Measurements from ENCODE around the gene CARHSP1.

DNA sequence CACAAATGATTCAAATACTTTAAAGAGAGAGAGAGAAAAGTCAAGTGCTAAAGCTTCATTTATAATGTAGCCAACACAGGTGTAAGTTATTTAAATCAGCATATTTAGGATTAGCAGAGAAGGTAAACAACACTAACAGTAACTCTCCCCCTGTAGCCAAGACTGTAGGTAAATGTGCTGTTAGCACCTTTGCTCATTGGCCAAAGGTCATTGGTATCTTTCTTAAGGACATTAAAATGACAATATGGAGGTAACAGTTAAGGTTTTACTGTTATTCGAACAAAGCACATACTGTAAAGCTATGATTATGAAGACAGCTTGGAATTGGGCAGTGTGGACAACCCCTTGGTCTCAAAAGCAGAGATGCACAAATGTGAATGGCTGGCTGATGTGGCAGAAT lies 42.0 kb upstream of the CARHSP1 start:
- TF ChIP-seq FOXA1 (IDR thresholded peaks at IDR 0.05), result no peak
- no peak for TF ChIP-seq ARNT (IDR thresholded peaks at IDR 0.05)
- no peak for TF ChIP-seq FOXM1 (IDR thresholded peaks at IDR 0.05; ENCODE audit: borderline replicate concordance)
- TF ChIP-seq SP1 (IDR thresholded peaks at IDR 0.05), result no peak
- no peak for TF ChIP-seq LEF1 (IDR thresholded peaks at IDR 0.05; ENCODE audit: borderline replicate concordance)
- no peak for TF ChIP-seq NFRKB (IDR thresholded peaks at IDR 0.05)
- TF ChIP-seq ELF4 (IDR thresholded peaks at IDR 0.05), result no peak
- TF ChIP-seq, protein P1, sequence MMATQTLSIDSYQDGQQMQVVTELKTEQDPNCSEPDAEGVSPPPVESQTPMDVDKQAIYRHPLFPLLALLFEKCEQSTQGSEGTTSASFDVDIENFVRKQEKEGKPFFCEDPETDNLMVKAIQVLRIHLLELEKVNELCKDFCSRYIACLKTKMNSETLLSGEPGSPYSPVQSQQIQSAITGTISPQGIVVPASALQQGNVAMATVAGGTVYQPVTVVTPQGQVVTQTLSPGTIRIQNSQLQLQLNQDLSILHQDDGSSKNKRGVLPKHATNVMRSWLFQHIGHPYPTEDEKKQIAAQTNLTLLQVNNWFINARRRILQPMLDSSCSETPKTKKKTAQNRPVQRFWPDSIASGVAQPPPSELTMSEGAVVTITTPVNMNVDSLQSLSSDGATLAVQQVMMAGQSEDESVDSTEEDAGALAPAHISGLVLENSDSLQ (IDR thresholded peaks at IDR 0.05), result no peak
- TF ChIP-seq BHLHE40 (IDR thresholded peaks at IDR 0.05; ENCODE audit: borderline replicate concordance), result no peak
- TF ChIP-seq ZNF384 (IDR thresholded peaks at IDR 0.05), result no peak
- TF ChIP-seq SUZ12 (IDR thresholded peaks at IDR 0.05), result no peak
- TF ChIP-seq HDGF (IDR thresholded peaks at IDR 0.05; ENCODE audit: borderline replicate concordance), result no peak
- no peak for TF ChIP-seq FOXK2 (IDR thresholded peaks at IDR 0.05)

Measured in HEK293T (cell line).